Mammary epithelial cell (primary cell): ENCODE measurements around the gene RUNX2.

Source experiments
- CTCF ChIP-seq, 2 donors: IDR thresholded peaks in 1 of 2; conservative IDR thresholded peaks in 1 of 2; 2 replicates each; pipeline ENCODE4 v1.5.1; 2011 to 2012; ENCODE audit warnings: inconsistent platforms in 2 of 2, low read length in 2 of 2, mild to moderate bottlenecking in 2 of 2, control low read depth in 1 of 2, low read depth in 1 of 2; ENCODE audit not compliant: insufficient read depth in 1 of 2; ENCODE audit errors: extremely low read depth in 1 of 2
- EZH2 ChIP-seq: IDR thresholded peaks from 2 replicates; pipeline ENCODE4 v1.6.1; 2012; ENCODE audit warnings: low read length, inconsistent platforms, borderline replicate concordance

- TF ChIP-seq CTCF (conservative IDR thresholded peaks at IDR 0.05 in 1 of 2, IDR thresholded peaks at IDR 0.05 in 1 of 2; ENCODE audit: extremely low read depth in 1 of 2, insufficient read depth in 1 of 2, low read depth in 1 of 2, low read length in 2 of 2) (no peak), EZH2 (no peak)
Measured at GRCh38 chr6:45569210-45569945, 241.2 kb downstream of the RUNX2 start.
